HG03060 (cell line): ENCODE data around the gene ASTN1.

Experiments used
- ATAC-seq: cut with Tn5 transposase; IDR thresholded peaks from one replicate; pipeline ENCODE4 v1.9.1; 2021; ENCODE audit warnings: low read depth, moderate number of reproducible peaks; ENCODE audit not compliant: unreplicated experiment

ASTN1 gene

GRCh38 chr1:177045151-177045550 is 119.4 kb downstream of the ASTN1 start:
- ATAC-seq: no peak

DNA sequence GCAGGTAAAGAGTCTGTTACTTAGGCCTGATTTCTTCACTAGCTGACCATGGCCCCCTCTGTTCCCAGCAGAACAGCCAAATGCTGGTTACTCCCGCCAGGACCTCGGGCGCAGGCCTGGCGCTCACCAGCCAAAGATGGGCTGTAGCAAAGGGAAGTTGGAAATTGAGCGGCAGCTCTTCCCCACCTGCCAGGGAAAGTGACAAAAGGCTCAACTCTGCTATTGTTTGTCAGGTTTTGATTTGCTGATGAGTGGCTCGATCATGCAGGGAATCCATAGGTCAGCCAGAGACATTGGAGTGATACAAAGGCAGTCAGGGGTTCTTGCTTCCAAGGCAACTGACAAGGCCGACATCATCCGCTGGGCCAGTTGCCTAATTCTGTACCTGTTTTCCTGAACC is 120.1 kb downstream of the ASTN1 start:
- no peak for ATAC-seq

DNA sequence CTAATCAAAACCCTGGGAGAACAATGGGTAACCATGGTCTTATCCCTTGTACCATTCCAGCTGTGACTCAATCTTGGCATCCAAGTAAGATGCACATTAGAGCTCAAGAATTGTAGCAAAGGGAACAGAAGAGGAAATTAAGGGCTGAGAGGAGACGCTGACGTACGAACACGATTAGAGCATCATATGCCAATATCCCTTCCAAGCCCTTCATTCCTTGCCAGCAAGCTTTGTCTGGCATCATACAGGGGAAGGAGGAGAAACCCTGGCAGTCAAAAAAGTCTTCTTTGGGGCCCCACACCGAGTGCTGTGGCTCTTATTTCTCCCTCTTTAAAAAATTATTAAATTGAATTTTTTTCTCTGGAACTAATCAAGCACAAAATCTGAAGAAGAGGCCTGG is 120.9 kb downstream of the ASTN1 start:
- no peak for ATAC-seq

- ATAC-seq: no peak
Measured at GRCh38 chr1:177035586-177035985, 128.9 kb downstream of the ASTN1 start.

DNA sequence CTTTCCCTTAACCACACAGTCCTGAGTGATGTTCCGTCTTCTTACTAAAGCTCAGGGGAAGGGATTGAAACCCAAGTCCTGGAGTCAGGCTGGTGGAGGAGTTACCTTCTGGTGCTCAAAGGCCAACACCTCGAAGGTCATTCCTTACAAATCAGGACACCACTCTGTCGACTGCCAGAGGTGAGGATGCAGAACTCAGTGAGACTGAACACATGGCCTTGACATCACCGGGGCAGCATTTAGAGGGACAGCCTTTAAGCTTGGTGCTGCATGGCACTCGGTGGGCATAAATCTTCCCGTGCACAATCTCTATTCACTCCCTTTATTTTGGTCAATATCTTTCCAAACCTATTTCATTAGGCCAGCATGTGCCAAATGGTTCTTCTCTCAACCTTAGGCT is 130.9 kb downstream of the ASTN1 start:
- ATAC-seq: no peak

GRCh38 chr1:177032434-177032833 is 132.1 kb downstream of the ASTN1 start:
- no peak for ATAC-seq

DNA sequence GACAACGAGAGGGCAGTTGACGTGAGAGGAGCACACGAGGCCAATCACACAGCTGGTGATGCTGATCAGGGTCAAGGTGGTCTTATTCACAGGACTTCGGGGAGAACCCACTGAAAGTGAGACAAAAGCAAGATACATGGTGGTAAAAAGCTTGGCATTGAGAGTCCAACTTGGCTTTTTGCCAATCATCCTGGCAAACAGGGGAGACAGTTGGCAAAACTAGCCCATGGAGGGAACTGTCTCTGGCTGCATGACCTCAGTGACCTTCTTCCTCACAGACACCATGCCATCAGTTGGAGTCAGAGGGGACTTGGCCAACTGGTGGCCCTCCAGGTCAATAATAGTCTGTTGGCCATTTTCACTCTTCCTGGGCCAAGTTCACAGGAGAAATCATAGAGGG is 139.9 kb downstream of the ASTN1 start:
- no peak for ATAC-seq

- ATAC-seq: no peak
Measured at GRCh38 chr1:177023726-177024125, 140.8 kb downstream of the ASTN1 start.

DNA sequence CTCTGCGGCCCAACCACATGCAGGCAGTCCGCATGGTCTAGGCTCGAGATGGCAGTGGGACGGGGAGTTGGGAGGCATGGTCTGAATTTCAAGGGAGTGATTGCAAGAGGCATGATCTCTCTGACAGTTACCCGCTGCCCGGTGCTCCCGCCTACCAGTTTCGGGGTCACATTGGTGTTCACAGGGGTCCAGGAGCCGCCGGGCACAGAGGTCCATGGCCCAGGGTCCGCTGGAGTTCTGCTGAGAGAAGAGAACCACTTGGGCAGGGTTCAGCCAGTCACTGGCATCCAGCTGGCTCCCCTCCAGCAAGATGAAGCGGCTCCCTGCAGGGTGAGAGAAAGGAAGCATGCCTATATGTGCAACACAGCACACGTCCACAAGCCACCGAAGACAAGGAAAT is 141.3 kb downstream of the ASTN1 start:
- no peak for ATAC-seq

DNA sequence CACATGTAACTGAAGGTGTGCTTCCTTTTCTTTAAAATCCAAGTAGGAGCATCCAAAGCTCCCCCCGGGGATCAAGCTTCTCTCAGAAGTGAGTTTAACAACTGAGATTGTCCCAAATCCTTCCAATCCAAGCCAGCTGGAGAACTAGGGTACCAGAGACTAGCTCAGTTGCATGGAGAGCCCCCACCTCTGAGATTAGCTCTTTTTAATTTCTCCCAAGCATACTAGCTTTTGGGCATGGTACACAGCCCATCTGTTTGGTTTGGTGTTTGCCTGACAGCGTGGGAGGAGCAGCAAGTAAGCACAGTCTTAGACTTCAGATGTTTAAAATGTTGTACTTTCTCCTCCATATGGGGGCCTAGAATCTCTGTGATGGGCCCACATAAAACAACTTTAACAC is 142.8 kb downstream of the ASTN1 start:
- ATAC-seq: no peak

GRCh38 chr1:177020851-177021589 is 143.5 kb downstream of the ASTN1 start:
- no peak for ATAC-seq

- ATAC-seq: no peak
Measured at GRCh38 chr1:177017287-177017852, 147.1 kb downstream of the ASTN1 start.

DNA sequence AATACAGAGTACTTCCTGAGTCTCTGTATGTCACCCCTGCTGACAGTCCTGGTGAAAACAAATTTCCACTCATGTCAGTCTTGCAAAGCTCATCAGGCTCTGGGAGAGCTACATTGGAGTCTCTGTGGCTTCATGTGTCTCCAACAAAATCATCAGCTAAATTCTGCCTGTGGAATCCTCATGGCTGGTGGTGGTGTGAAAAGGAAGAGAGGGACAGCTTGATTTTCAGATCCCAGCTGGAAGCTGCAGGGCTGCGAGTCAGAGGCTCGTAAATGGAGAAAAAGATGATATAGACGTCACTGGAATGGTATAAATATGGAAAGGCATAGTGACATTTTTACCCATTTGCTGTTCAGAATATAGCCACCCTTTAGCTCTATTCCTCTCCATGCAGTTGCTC is 150.2 kb downstream of the ASTN1 start:
- ATAC-seq: no peak

DNA sequence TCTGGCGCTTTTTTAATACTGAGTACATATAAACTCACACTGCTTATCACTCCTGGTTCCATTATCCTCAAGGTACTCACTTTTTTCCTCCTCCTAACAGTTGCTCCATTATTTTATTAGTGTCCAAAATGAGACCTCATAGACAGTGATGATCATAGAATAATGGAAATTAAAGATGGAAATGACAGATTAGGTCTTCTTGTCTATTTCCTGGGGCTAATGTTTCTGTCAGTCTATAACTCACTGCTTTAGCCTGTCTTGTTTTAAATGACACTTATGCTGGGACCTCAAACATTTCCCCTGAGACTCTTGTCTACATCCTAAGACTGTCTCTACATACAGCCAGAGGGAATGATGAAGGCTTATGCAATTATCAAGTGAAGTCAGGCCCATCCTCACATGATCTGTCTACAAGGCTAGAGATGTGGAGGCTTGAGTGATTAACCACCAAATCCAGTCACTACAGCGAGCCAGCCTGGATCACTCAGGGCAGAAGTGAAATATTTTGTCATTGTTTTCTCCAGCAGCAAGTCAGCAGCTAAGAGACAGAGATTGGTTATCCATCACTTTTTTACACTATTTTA is 152.1 kb downstream of the ASTN1 start:
- ATAC-seq: no peak

DNA sequence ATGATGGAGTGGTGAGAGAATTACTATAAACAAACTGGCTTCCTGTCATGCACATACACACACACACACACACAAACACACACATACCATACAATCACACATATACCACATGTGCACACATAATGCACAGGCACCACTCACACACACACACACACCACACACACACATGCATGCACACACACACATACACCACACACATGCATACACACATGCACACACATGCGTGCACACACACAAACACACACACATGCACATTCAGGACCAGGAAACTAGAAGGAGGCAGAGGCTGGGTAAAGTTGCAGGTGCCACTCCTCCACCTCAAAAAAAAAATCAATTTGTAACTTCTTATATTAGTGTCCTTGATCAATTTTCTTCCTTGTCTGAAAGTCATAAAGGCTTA is 153.0 kb downstream of the ASTN1 start:
- ATAC-seq: no peak

- ATAC-seq: no peak
Measured at GRCh38 chr1:177010211-177010825, 154.2 kb downstream of the ASTN1 start.

DNA sequence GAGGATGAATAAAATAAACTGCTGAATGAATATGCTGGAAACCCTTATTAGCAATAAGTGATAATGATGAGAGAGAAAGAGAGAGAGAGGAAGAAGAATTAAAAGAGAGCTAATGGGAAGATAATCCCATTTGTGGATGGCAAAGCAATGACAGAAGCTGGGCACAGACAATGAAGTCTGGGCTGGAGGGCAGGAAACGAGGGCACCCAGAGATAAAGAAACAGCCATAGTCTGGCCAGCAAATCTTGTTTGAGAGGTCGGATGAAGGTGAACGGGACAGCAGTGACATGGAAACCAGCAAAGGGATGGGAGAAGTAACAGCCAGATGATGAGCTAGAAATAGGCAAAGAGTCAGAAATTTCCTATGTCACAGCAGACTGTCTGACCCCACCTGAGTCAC is 155.9 kb downstream of the ASTN1 start:
- ATAC-seq: no peak

DNA sequence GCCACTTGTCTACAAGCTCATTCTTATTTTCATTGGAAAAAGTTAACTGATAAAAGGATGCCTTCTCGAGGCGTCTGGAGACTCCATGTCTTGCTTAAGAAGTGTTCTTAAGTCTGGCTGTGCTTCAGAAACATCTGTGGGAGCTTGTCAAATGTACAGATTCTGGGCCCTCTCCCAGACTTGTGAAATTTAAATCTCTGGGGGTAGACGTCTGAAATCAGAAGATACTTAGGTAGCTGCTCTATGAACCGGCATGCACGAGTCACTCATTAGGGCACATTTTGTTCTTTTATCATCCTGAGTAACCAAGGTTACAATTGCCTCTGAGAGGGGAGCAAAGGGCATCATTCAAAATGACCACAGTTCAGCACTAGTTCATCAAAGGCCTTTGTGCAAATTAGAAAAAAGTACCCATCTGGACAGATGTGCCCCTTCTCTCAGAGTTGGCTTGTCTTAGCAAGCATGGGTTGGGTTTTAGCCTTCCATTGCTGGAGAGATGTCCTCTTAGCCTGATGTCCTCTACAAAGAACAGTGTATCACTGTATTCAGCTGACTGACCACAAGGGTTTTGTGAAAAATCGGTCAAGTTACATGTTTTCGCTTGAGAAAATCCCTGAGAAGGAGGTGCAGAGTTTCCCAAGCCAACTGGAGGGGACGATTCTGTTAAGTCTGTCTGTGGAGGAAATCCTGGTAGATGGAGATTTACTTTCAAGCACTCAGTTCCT is 156.9 kb downstream of the ASTN1 start:
- no peak for ATAC-seq

GRCh38 chr1:177002891-177003290 is 161.6 kb downstream of the ASTN1 start:
- no peak for ATAC-seq

- no peak for ATAC-seq
Measured at GRCh38 chr1:177001556-177001955, 163.0 kb downstream of the ASTN1 start.

DNA sequence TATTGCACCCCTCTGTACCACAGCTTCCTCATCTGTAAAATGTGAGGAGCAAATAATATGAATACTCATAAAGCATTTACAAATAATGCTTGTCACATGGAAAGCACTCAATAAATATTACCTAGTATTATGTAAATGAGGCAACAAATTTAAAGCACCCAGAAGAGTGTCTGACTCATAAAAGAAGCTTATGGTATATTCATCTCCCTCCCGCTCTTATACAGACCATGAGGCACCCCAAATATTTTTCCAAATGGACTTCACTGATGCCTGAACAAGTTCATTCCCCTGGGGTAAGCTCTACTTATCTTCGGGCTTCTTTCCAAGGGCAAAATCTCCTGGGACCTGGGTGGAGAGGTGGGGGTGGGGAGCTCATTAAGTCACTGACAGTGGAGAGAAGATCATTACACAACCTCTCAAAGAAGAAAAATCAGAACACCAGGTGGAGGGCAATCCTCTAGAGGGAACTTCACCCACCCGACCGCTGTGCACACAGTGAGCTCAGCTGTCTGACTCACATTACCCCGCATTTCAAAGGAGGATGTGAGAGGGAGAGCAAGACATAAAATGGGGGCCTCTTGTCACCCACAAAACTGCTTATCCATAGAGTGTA is 166.2 kb downstream of the ASTN1 start:
- ATAC-seq: no peak
